Neural cell (in vitro differentiated cells): ENCODE results near the gene ZNF775. TPM values are rescaled to one million over a fixed set of nuclear protein-coding genes. Genes with fewer than 3 reads are reported as not detected.

Source experiments
- H2AFZ ChIP-seq: fragments of 200-600, 300-800 bp; sonication (generic), shearing (Covaris generic); 2 replicates; pipeline ENCODE4 v1.6.0; 2014; ENCODE audit warnings: low read depth, mild to moderate bottlenecking, antibody characterized with exemption, low read length, moderate library complexity
- H3F3A ChIP-seq: fragments of 200-600 bp; shearing (Covaris generic); 2 replicates; pipeline ENCODE4 v1.6.1; 2016; ENCODE audit warnings: mild to moderate bottlenecking, moderate library complexity, mixed read lengths, antibody characterized with exemption, low read length; ENCODE audit not compliant: insufficient read depth, poor library complexity, severe bottlenecking
- H3K27ac ChIP-seq: fragments of 200-600, 300-800 bp; sonication (generic), shearing (Covaris generic); 2 replicates; pipeline ENCODE4 v1.5.1; 2014; ENCODE audit warnings: mild to moderate bottlenecking, low read length, moderate library complexity
- H3K27me3 ChIP-seq: fragments of 300-800, 200-600 bp; sonication (generic), shearing (Covaris generic); 2 replicates; pipeline ENCODE4 v1.6.0; 2014; ENCODE audit warnings: mild to moderate bottlenecking, low read depth, low read length, moderate library complexity; ENCODE audit not compliant: insufficient read depth
- H3K36me3 ChIP-seq: fragments of 300-800, 200-600 bp; sonication (generic), shearing (Covaris generic); 2 replicates; pipeline ENCODE4 v1.5.1; 2014; ENCODE audit warnings: mild to moderate bottlenecking, antibody characterized with exemption, low read length, moderate library complexity; ENCODE audit not compliant: insufficient read depth
- H3K4me2 ChIP-seq: fragments of 300-800, 200-600 bp; sonication (generic), shearing (Covaris generic); 2 replicates; pipeline ENCODE4 v1.6.0; 2014; ENCODE audit warnings: mild to moderate bottlenecking, low read length
- H3K4me3 ChIP-seq: fragments of 300-800, 200-600 bp; sonication (generic), shearing (Covaris generic); 2 replicates; pipeline ENCODE4 v1.5.1; 2014; ENCODE audit warnings: mild to moderate bottlenecking, low read length, moderate library complexity
- H3K79me2 ChIP-seq: fragments of 200-600 bp; shearing (Covaris generic); replicated peaks from 2 replicates; pipeline ENCODE4 v1.6.0; 2014; ENCODE audit warnings: mild to moderate bottlenecking, low read length, moderate library complexity; ENCODE audit not compliant: insufficient read depth
- H3K9ac ChIP-seq: fragments of 300-800, 200-600 bp; sonication (generic), shearing (Covaris generic); 2 replicates; pipeline ENCODE4 v1.6.1; 2016; ENCODE audit warnings: mild to moderate bottlenecking, low read length, mixed read lengths
- H3K9me2 ChIP-seq: fragments of 200-600 bp; shearing (Covaris generic); 2 replicates; pipeline ENCODE4 v1.6.1; 2016; ENCODE audit warnings: mild to moderate bottlenecking, low read length, mixed read lengths; ENCODE audit not compliant: insufficient read depth
- H3K9me3 ChIP-seq: fragments of 200-600, 300-800 bp; sonication (generic), shearing (Covaris generic); 2 replicates; pipeline ENCODE4 v1.6.1; 2016; ENCODE audit warnings: mild to moderate bottlenecking, mixed run types, low read length, moderate library complexity, mixed read lengths
- H4K20me1 ChIP-seq: fragments of 200-600 bp; shearing (Covaris generic); 2 replicates; pipeline ENCODE4 v1.6.1; 2016; ENCODE audit warnings: mild to moderate bottlenecking, mixed run types; ENCODE audit not compliant: insufficient read depth
- CTCF ChIP-seq: fragments of 450-650 bp; IDR thresholded peaks from 2 replicates; pipeline ENCODE4 v1.5.1; 2014; ENCODE audit warnings: antibody characterized with exemption, mild to moderate bottlenecking, moderate library complexity; ENCODE audit not compliant: poor library complexity, severe bottlenecking
- EP300 ChIP-seq: fragments of 450-650 bp; conservative IDR thresholded peaks from 2 replicates; pipeline ENCODE4 v1.6.1; 2014; ENCODE audit warnings: antibody characterized with exemption, mild to moderate bottlenecking, moderate library complexity; ENCODE audit not compliant: poor library complexity, severe bottlenecking
- EZH2 ChIP-seq: fragments of 200-600, 300-800 bp; shearing (Covaris generic), sonication (generic); IDR thresholded peaks from 2 replicates; pipeline ENCODE4 v1.6.1; 2014; ENCODE audit warnings: antibody characterized with exemption, low read length, borderline replicate concordance, mild to moderate bottlenecking; ENCODE audit not compliant: insufficient read depth, poor library complexity, severe bottlenecking
- MXI1 ChIP-seq: fragments of 450-650 bp; conservative IDR thresholded peaks from 2 replicates; pipeline ENCODE4 v1.6.1; 2014; ENCODE audit warnings: antibody characterized with exemption, mild to moderate bottlenecking; ENCODE audit not compliant: poor library complexity, severe bottlenecking
- POLR2AphosphoS5 ChIP-seq: IDR thresholded peaks from 2 replicates; pipeline ENCODE4 v1.6.1; 2012
- RAD21 ChIP-seq: fragments of 450-650 bp; conservative IDR thresholded peaks from 2 replicates; pipeline ENCODE4 v1.6.1; 2014; ENCODE audit warnings: antibody characterized with exemption, mild to moderate bottlenecking, moderate library complexity
- REST ChIP-seq: IDR thresholded peaks from 2 replicates; pipeline ENCODE4 v1.6.1; 2012; ENCODE audit warnings: borderline replicate concordance
- SMC3 ChIP-seq: fragments of 450-650 bp; conservative IDR thresholded peaks from 2 replicates; pipeline ENCODE4 v1.6.1; 2014; ENCODE audit warnings: antibody characterized with exemption, mild to moderate bottlenecking, moderate library complexity; ENCODE audit not compliant: poor library complexity
- TAF1 ChIP-seq: IDR thresholded peaks from 2 replicates; pipeline ENCODE4 v1.6.1; 2012; ENCODE audit warnings: low read depth
- polyA plus RNA-seq: library from polyadenylated mRNA; depleted of rRNA; stranded (reverse); fragments of >200 nt; gene quantifications from 2 replicates; pipeline ENCODE4 v1.2.3, GENCODE V29; 2014

The ZNF775 gene
- polyA plus RNA-seq, 1 donor from 2014 or later, result 16.8 TPM

GRCh38 chr7:150341263-150342120 is 37.6 kb upstream of the ZNF775 start, which contains the start of gene RARRES2:
Gene RARRES2 (minus strand): TSS chr7:150341629. CDS start chr7:150340609, 1,020 bp downstream.
- no peaks in the 10 kb centered on the region for H3K9me2 ChIP-seq
- no peaks in the 10 kb centered on the region for H3F3A ChIP-seq
- no peaks in the 10 kb centered on the region for H4K20me1 ChIP-seq
- H3K36me3 ChIP-seq, result no peaks in the 10 kb centered on the region
- no peaks in the 10 kb centered on the region for H3K9me3 ChIP-seq
- H3K27me3 ChIP-seq, result peaks cover 39% of the 10 kb centered on the region
- no peak within 1 kb of the TSS for H2AFZ ChIP-seq
- H3K79me2 ChIP-seq, result no peaks in the 10 kb centered on the region
- H3K9ac ChIP-seq, result no peak within 1 kb of the TSS
- TF ChIP-seq MXI1 (no peak), CTCF (no peak)
- H3K27ac ChIP-seq, result no peak within 1 kb of the TSS
- H3K4me2 ChIP-seq, result no peak within 1 kb of the TSS
- no peak within 1 kb of the TSS for H3K4me3 ChIP-seq

DNA sequence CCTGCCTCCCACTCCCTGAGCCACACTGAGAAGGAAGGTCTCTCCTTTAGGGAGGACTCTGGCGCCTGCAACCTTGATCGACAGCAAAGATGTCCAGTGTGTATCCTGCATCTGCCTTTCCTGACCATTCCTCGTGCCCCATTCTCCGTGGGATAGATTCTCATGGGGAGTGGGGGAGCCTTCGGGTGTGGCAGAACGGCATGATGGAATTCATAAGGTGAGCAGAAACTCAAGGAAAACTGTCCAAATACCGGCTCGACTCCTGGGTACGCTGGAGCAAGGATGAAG is 37.1 kb upstream of the ZNF775 start:
- no peak overlapping the region for H3K4me2 ChIP-seq
- no peaks in the 10 kb centered on the region for H3K36me3 ChIP-seq
- TF ChIP-seq EP300 (no peak), CTCF (no peak), EZH2 (no peak), POLR2AphosphoS5 (no peak), RAD21 (no peak), SMC3 (no peak), REST (no peak), MXI1 (no peak), TAF1 (no peak)
- no peaks in the 10 kb centered on the region for H4K20me1 ChIP-seq
- no peaks in the 10 kb centered on the region for H3F3A ChIP-seq
- no peak overlapping the region for H2AFZ ChIP-seq
- no peak overlapping the region for H3K27ac ChIP-seq
- H3K79me2 ChIP-seq, result no peaks in the 10 kb centered on the region
- no peak overlapping the region for H3K4me3 ChIP-seq
- no peak overlapping the region for H3K9ac ChIP-seq
- peaks cover 39% of the 10 kb centered on the region for H3K27me3 ChIP-seq
- no peaks in the 10 kb centered on the region for H3K9me3 ChIP-seq
- no peaks in the 10 kb centered on the region for H3K9me2 ChIP-seq
